NT2/D1 (cell line): ENCODE measurements around the gene CPSF4.

Experiments used
- DNase-seq: peaks from one replicate; pipeline ENCODE4 v3.0.0-alpha.2; 2011; ENCODE audit warnings: low read depth, low spot score
- H3K27me3 ChIP-seq: 2 replicates; pipeline ENCODE4 v1.6.0; 2011; ENCODE audit warnings: mild to moderate bottlenecking; ENCODE audit not compliant: insufficient read length, insufficient read depth
- H3K36me3 ChIP-seq: 2 replicates; pipeline ENCODE4 v1.6.1; 2011; ENCODE audit warnings: mild to moderate bottlenecking, low read length, mixed read lengths; ENCODE audit not compliant: insufficient read depth, insufficient read length
- H3K4me1 ChIP-seq: 2 replicates; pipeline ENCODE4 v1.5.1; 2011; ENCODE audit not compliant: insufficient read depth, insufficient read length
- H3K4me3 ChIP-seq: 2 replicates; pipeline ENCODE4 v1.5.1; 2011; ENCODE audit warnings: low read depth; ENCODE audit not compliant: insufficient read length
- H3K9ac ChIP-seq: 2 replicates; pipeline ENCODE4 v1.6.0; 2011; ENCODE audit warnings: low read depth; ENCODE audit not compliant: insufficient read length
- H3K9me3 ChIP-seq: 2 replicates; pipeline ENCODE4 v1.5.1; 2011; ENCODE audit warnings: mild to moderate bottlenecking, low read length; ENCODE audit not compliant: insufficient read depth
- SUZ12 ChIP-seq: IDR thresholded peaks from 2 replicates; pipeline ENCODE4 v1.6.1; 2011; ENCODE audit not compliant: insufficient read length, insufficient read depth; ENCODE audit errors: extremely low read depth
- YY1 ChIP-seq: IDR thresholded peaks from 2 replicates; pipeline ENCODE4 v1.6.1; 2011; ENCODE audit not compliant: insufficient read length, insufficient read depth
- ZNF274 ChIP-seq: IDR thresholded peaks from 2 replicates; pipeline ENCODE4 v1.6.1; 2011; ENCODE audit warnings: mild to moderate bottlenecking, low read depth, low read length

CPSF4 gene

GRCh38 chr7:99437946-99438572, 684 bp upstream of the CPSF4 start:
- H3K9ac ChIP-seq, result peak overlapping the region; percentile 90
- peak overlapping the region; percentile 86 for H3K4me3 ChIP-seq
- DNase-seq, result no peak
- no peaks in the 10 kb centered on the region for H3K9me3 ChIP-seq
- TF ChIP-seq YY1 (no peak), SUZ12 (no peak), ZNF274 (no peak)
- H3K27me3 ChIP-seq, result no peaks in the 10 kb centered on the region
- peaks cover 48% of the 10 kb centered on the region for H3K36me3 ChIP-seq
- H3K4me1 ChIP-seq, result peaks cover 5% of the 10 kb centered on the region

- peaks cover 45% of the 10 kb centered on the region for H3K36me3 ChIP-seq
- peaks cover 5% of the 10 kb centered on the region for H3K4me1 ChIP-seq
- no peak for TF ChIP-seq SUZ12
- TF ChIP-seq ZNF274, result no peak
- TF ChIP-seq YY1, result no peak
- DNase-seq, result no peak
- H3K9ac ChIP-seq, result peak overlapping the region; percentile 90
- H3K27me3 ChIP-seq, result no peaks in the 10 kb centered on the region
- no peaks in the 10 kb centered on the region for H3K9me3 ChIP-seq
- peak overlapping the region; percentile 86 for H3K4me3 ChIP-seq
Observed at GRCh38 chr7:99440195-99440594, 1.5 kb downstream of the CPSF4 start.

- Histone ChIP-seq H3K4me3 (no peak overlapping the region), H3K9ac (no peak overlapping the region), H3K9me3 (no peaks in the 10 kb centered on the region), H3K36me3 (peaks cover 83% of the 10 kb centered on the region), H3K4me1 (peaks cover 3% of the 10 kb centered on the region), H3K27me3 (no peaks in the 10 kb centered on the region)
- no peak for DNase-seq
- no peak for TF ChIP-seq YY1
- no peak for TF ChIP-seq SUZ12
- TF ChIP-seq ZNF274, result no peak
Observed at GRCh38 chr7:99446096-99446495, 7.4 kb downstream of the CPSF4 start.

GRCh38 chr7:99447943-99448342, 9.2 kb downstream of the CPSF4 start:
- no peaks in the 10 kb centered on the region for H3K9me3 ChIP-seq
- H3K9ac ChIP-seq, result no peak overlapping the region
- no peaks in the 10 kb centered on the region for H3K27me3 ChIP-seq
- peaks cover 2% of the 10 kb centered on the region for H3K4me1 ChIP-seq
- H3K4me3 ChIP-seq, result no peak overlapping the region
- peaks cover 91% of the 10 kb centered on the region for H3K36me3 ChIP-seq
- TF ChIP-seq ZNF274 (no peak), SUZ12 (no peak), YY1 (no peak)
- no peak for DNase-seq

- no peak for DNase-seq
- no peaks in the 10 kb centered on the region for H3K27me3 ChIP-seq
- no peak overlapping the region for H3K4me3 ChIP-seq
- TF ChIP-seq ZNF274 (no peak), YY1 (no peak), SUZ12 (no peak)
- peaks cover 92% of the 10 kb centered on the region for H3K36me3 ChIP-seq
- no peaks in the 10 kb centered on the region for H3K9me3 ChIP-seq
- no peak overlapping the region for H3K9ac ChIP-seq
- peaks cover 4% of the 10 kb centered on the region for H3K4me1 ChIP-seq
Observed at GRCh38 chr7:99448855-99449254, 10.1 kb downstream of the CPSF4 start.

- no peak overlapping the region for H3K4me3 ChIP-seq
- peaks cover 94% of the 10 kb centered on the region for H3K36me3 ChIP-seq
- H3K4me1 ChIP-seq, result peaks cover 4% of the 10 kb centered on the region
- H3K9me3 ChIP-seq, result no peaks in the 10 kb centered on the region
- H3K27me3 ChIP-seq, result no peaks in the 10 kb centered on the region
- TF ChIP-seq ZNF274 (no peak), YY1 (no peak), SUZ12 (no peak)
- no peak overlapping the region for H3K9ac ChIP-seq
- DNase-seq, result no peak
Observed at GRCh38 chr7:99449326-99449725, 10.6 kb downstream of the CPSF4 start.

GRCh38 chr7:99451936-99452335, 13.2 kb downstream of the CPSF4 start:
- H3K36me3 ChIP-seq, result peaks cover 96% of the 10 kb centered on the region

More at GRCh38 chr7:99451936-99452335, 13.2 kb downstream of the CPSF4 start:
- no peaks in the 10 kb centered on the region for H3K27me3 ChIP-seq
- peaks cover 6% of the 10 kb centered on the region for H3K4me1 ChIP-seq
- TF ChIP-seq ZNF274 (no peak), YY1 (no peak), SUZ12 (no peak)
- H3K4me3 ChIP-seq, result no peak overlapping the region
- no peaks in the 10 kb centered on the region for H3K9me3 ChIP-seq
- DNase-seq, result no peak
- no peak overlapping the region for H3K9ac ChIP-seq
